Heart left ventricle (tissue), 16 donors: ENCODE measurements around the gene FAM180A. TPM values are rescaled to one million over a fixed set of nuclear protein-coding genes. Genes with fewer than 3 reads are reported as not detected.

Source experiments
- ATAC-seq, 4 donors: fragments of 200-7000 bp; cut with Tn5 transposase; one replicate each; pipeline ENCODE4 v1.9.1; 2020 to 2022; ENCODE audit warnings: moderate library complexity in 4 of 4, mild to moderate bottlenecking in 3 of 4, moderate number of reproducible peaks in 1 of 4
- DNase-seq, 5 donors: peaks; one replicate each; pipeline ENCODE4 v3.0.0-alpha.2; 2020
- H3K27ac ChIP-seq, 12 donors: fragments of 200-600 bp; sonication (generic) in 4 of 12; one replicate each; pipeline versions ENCODE4 v1.5.0 to v1.8.0; 2016 to 2022; ENCODE audit warnings: mild to moderate bottlenecking in 2 of 12
- H3K27me3 ChIP-seq, 9 donors: fragments of 200-600 bp; sonication (generic) in 2 of 9; one replicate each; pipeline versions ENCODE4 v1.5.1 to v1.8.0; 2016 to 2022; ENCODE audit warnings: mild to moderate bottlenecking in 3 of 9
- H3K36me3 ChIP-seq, 9 donors: fragments of 200-600 bp; sonication (generic) in 2 of 9; one replicate each; pipeline versions ENCODE4 v1.5.0 to v1.8.0; 2018 to 2022; ENCODE audit warnings: mild to moderate bottlenecking in 2 of 9
- H3K4me1 ChIP-seq, 12 donors: fragments of 200-600 bp; sonication (generic) in 4 of 12; one replicate each; pipeline versions ENCODE4 v1.5.0 to v1.8.0; 2016 to 2022; ENCODE audit warnings: mild to moderate bottlenecking in 3 of 12
- H3K4me3 ChIP-seq, 12 donors: fragments of 200-600 bp; sonication (generic) in 4 of 12; one replicate each; pipeline versions ENCODE4 v1.5.0 to v1.8.0; 2017 to 2022; ENCODE audit warnings: mild to moderate bottlenecking in 9 of 12, moderate library complexity in 4 of 12
- H3K9me3 ChIP-seq, 12 donors: fragments of 200-600 bp; sonication (generic) in 4 of 12; one replicate each; pipeline versions ENCODE4 v1.5.0 to v1.8.0; 2016 to 2022; ENCODE audit warnings: mild to moderate bottlenecking in 1 of 12
- POLR2A ChIP-seq, 2 donors: fragments of 450-650 bp; IDR thresholded peaks; one replicate each; pipeline ENCODE4 v1.6.1; 2017; ENCODE audit warnings: antibody characterized with exemption in 2 of 2, mild to moderate bottlenecking in 2 of 2, moderate library complexity in 2 of 2
- WGBS, 4 donors: extraction: QIAGEN DNeasy Blood & Tissue Kit in 2 of 4; methylation state at CpG; one replicate each; pipeline versions ENCODE4 v1.1.5 to v1.1.7; 2013 to 2018; 5-methylcytosine and 5-hydroxymethylcytosine counted together
- intact Hi-C, 10 donors: fragments of 100-400 bp; cut with DNase I; formaldehyde crosslinking; loops; one replicate each; pipeline versions ENCODE4 v1.11.1 to v1.14.2; 2022
- polyA plus RNA-seq, 2 donors: library from polyadenylated mRNA; stranded (reverse); fragments of 200-250 nt; gene quantifications; one replicate each; pipeline ENCODE4 v1.2.3, GENCODE V29; 2013
- total RNA-seq, 9 donors: library from RNA; depleted of rRNA in 2 of 9; stranded (reverse); fragments of >200 nt in 2 of 9; fragmentation: NEBNext Ultra II Directional in 3 of 9; extraction: Animal tissue kit (Norgen Biotek cat#: 25700) in 3 of 9; gene quantifications; one replicate each; pipeline versions ENCODE4 v1.1.0 to v1.2.4, GENCODE V29; 2016 to 2023
- TF ChIP-seq, protein P1 (sequence below), 12 donors: fragments of 200-600 bp; sonication (generic) in 4 of 12; IDR thresholded peaks; one replicate each; pipeline versions ENCODE4 v1.5.0 to v1.8.0; 2018 to 2022; ENCODE audit warnings: antibody characterized with exemption in 12 of 12, mild to moderate bottlenecking in 5 of 12
- donor health status: ischemic (EF 13 %, LVEDD 7.1; RV severe dilation, severe dysfunction).
- donor health status: healthy with polysubstance abuse.
- donor health status: DM: no; HTN: yes; CAD: no.
- donor health status: DM: no; HTN: no; CAD: no.
- donor health status: ischemic (EF 25% LVEDD 6.9; RV normal size, moderate dysfunction).
- donor health status: ischemic (EF 25% LVEDD 5.7; RV mildly dilated, moderate dysfunction).
- donor health status: healthy.
- donor health status: DM: yes; HTN: yes; CAD: no.
- donor health status: ischemic (EF 35%, LVEDD 5.7; RV mildly dilated, moderate dysfunction).
- donor health status: nonischemic (EF 11% LVEDD 7.7; RV severe dilation, severe dysfunction).
- donor health status: DM: yes; HTN: yes; CAD: no.
- donor health status: PGD.
- donor health status: ischemic (EF 29% LVEDD 5.4; RV normal size, mild dysfunction).
- donor health status: nonischemic (EF 23%, LVEDD 6.1; RV moderate dilation, normal function).

Gene FAM180A
- total and polyA plus RNA-seq, 11 donors = 7.9 to 63.5 (median 20.8) TPM

DNA sequence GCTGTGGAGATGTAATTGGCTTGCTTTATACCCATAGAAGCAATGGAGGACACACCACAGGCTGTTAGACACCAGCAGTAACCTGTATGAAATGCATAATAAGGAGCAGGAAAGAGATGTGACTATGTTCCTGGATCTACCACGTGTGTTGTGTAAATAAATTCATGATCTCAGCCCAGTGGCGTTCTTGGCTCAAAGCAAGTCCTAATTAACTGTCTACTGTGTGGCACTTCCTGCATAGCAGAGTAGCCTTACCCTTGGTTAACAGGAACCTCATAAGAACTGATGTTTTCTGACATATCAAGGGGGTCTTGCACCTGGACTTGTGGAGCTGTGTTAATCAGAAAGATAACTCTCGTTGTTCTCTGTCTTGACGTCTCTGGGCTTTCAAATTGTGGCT, 25.7 kb upstream of the FAM180A start:
- TF ChIP-seq, protein P1, sequence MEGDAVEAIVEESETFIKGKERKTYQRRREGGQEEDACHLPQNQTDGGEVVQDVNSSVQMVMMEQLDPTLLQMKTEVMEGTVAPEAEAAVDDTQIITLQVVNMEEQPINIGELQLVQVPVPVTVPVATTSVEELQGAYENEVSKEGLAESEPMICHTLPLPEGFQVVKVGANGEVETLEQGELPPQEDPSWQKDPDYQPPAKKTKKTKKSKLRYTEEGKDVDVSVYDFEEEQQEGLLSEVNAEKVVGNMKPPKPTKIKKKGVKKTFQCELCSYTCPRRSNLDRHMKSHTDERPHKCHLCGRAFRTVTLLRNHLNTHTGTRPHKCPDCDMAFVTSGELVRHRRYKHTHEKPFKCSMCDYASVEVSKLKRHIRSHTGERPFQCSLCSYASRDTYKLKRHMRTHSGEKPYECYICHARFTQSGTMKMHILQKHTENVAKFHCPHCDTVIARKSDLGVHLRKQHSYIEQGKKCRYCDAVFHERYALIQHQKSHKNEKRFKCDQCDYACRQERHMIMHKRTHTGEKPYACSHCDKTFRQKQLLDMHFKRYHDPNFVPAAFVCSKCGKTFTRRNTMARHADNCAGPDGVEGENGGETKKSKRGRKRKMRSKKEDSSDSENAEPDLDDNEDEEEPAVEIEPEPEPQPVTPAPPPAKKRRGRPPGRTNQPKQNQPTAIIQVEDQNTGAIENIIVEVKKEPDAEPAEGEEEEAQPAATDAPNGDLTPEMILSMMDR (IDR thresholded peaks at IDR 0.05) = no peak
- TF ChIP-seq POLR2A (IDR thresholded peaks at IDR 0.05) = no peak
- peaks cover 0 to 16% (median 4%) of the 10 kb centered on the region in 12 donors for H3K9me3 ChIP-seq
- intact Hi-C loops = no loop called here
- H3K27me3 ChIP-seq = no peaks in the 10 kb centered on the region
- ATAC-seq (peak; percentile 65 to 88 (median 84)), DNase-seq (peak in 2 of 5 donors; percentile 33 to 43)
- H3K27ac ChIP-seq = peak overlapping the region in 11 of 12 donors; percentile 27 to 90 (median 72)
- peaks cover 0 to 38% (median 12%) of the 10 kb centered on the region in 12 donors for H3K4me1 ChIP-seq
- no peaks in the 10 kb centered on the region for H3K36me3 ChIP-seq
- WGBS, 4 donors = 23 to 53% (median 35%) methylated on average over 4 of the region's 4 CpGs
- no peak overlapping the region for H3K4me3 ChIP-seq

DNA sequence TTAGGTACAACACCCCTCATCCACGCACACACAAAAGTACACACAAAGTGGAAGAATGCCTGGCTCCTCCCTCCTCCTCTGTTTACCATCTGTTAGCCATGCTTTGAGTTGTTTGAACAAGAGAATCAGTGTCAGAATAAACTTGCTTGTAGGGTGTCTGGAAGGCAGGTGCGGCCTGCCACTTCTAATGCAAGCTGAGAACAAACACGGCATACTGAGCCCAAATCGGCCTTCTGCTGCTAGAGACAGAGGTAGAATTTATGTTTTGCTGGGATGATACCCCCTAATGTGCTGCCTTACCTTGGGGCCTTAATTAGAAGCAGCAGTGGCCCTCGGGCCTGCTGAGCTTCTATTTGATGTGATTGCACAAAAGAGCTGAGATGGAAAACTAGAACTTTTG, 24.9 kb upstream of the FAM180A start:
- TF ChIP-seq, protein P1 (IDR thresholded peaks at IDR 0.05) = no peak
- TF ChIP-seq POLR2A (IDR thresholded peaks at IDR 0.05) = no peak
- Histone ChIP-seq H3K27me3 (no peaks in the 10 kb centered on the region), H3K4me3 (no peak overlapping the region), H3K4me1 (peaks cover 0 to 46% (median 19%) of the 10 kb centered on the region in 12 donors), H3K36me3 (no peaks in the 10 kb centered on the region), H3K27ac (peak overlapping the region in 10 of 12 donors; percentile 36 to 90 (median 73)), H3K9me3 (peaks cover 0 to 12% (median 3%) of the 10 kb centered on the region in 12 donors)
- no peak for ATAC-seq
- WGBS, 4 donors = 77 to 88% (median 82%) methylated on average over 5 of the region's 5 CpGs
- no peak for DNase-seq
- intact Hi-C loops = no loop called here

DNA sequence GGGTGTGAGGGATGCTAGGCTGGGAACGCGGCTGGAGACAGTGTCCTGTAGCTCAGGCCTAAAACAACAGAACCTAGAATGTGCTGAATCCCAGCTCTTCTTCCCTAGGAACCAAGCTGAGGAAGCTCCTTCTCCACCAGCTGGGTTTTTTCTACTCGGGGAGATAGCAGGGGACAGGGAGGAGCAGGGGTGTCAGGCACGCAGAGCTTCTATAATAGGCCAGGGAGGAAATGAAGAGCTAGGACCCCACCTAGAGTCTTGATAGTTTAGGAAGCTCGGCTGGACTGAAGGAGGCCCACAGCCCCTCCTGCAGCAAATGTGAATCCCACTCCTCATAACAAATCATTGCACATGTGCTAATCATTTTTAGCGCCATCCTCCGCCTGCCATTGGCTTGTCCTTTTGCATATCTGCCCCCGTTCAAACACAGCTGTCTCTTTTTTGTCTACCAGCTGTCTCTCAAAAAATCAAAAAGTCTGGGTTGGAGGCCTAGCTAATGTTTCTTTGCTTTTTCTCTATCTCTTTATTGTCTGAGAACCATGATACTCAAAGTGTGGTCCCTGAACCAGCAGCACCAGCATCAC, 24.1 kb upstream of the FAM180A start:
- H3K27ac ChIP-seq = peak overlapping the region in 5 of 12 donors; percentile 8 to 90 (median 81)
- intact Hi-C loops = no loop called here
- no peaks in the 10 kb centered on the region for H3K36me3 ChIP-seq
- H3K4me1 ChIP-seq = peaks cover 0 to 51% (median 24%) of the 10 kb centered on the region in 12 donors
- no peak for DNase-seq
- 61 to 69% (median 69%) methylated on average over 7 to 8 of the region's 8 CpGs for WGBS, 4 donors
- no peak for ATAC-seq
- H3K9me3 ChIP-seq = peaks cover 0 to 5% (median 0%) of the 10 kb centered on the region in 12 donors
- no peak overlapping the region for H3K4me3 ChIP-seq
- TF ChIP-seq POLR2A (IDR thresholded peaks at IDR 0.05) = no peak
- TF ChIP-seq, protein P1 (IDR thresholded peaks at IDR 0.05) = no peak
- H3K27me3 ChIP-seq = no peaks in the 10 kb centered on the region

DNA sequence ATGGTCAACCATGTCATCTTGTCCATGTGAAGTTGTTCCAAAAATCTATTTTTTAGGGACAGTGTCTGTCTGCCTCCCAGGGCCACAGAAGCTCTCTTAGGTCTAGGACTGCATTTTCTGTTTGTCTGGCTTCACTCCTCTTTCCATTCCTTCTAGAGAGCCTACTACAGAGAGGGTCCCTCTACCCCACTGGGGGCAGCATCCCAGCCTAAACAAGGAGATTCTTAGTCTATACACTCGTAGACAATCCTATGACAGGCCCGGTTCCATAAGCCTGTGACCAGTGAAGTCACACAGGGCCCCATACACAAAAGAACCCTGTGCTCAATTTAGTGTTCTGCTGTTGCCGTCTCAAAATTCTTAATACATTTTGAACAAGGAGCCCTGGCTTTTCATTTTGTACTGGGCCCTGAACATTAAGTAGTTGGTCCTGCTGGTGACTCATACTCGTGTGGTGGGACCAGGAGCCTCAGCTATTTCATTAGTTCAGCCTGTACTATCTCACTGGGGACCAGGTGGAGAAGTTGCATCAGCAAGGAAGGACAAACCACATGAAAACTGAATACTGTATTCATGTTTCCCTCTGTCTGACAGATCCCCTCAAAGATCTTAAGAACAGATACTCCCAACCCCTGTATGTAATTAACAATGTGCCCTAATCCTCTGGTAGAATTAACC, 23.5 kb upstream of the FAM180A start:
- Histone ChIP-seq H3K9me3 (no peaks in the 10 kb centered on the region), H3K27me3 (no peaks in the 10 kb centered on the region), H3K27ac (peak overlapping the region in 4 of 12 donors; percentile 15 to 90 (median 62)), H3K4me1 (peaks cover 0 to 53% (median 25%) of the 10 kb centered on the region in 12 donors), H3K4me3 (no peak overlapping the region), H3K36me3 (no peaks in the 10 kb centered on the region)
- 83 to 88% (median 85%) methylated on average over 3 to 4 of the region's 4 CpGs for WGBS, 4 donors
- intact Hi-C loops = no loop called here
- no peak for TF ChIP-seq POLR2A (IDR thresholded peaks at IDR 0.05)
- TF ChIP-seq, protein P1 (IDR thresholded peaks at IDR 0.05) = no peak
- DNase-seq (no peak), ATAC-seq (peak in 1 of 4 donors; percentile 9)
